Renal cortical epithelial cell (primary cell): ENCODE measurements around the gene GLCE. TPM values are rescaled to one million over a fixed set of nuclear protein-coding genes. Genes with fewer than 3 reads are reported as not detected.

Experiments
- DNase-seq: peaks from one replicate; pipeline ENCODE4 v3.0.0-alpha.2; 2011; ENCODE audit warnings: low read depth
- total RNA-seq: library from RNA; depleted of rRNA; stranded (reverse); fragments of >200 nt; gene quantifications from 2 replicates; pipeline ENCODE4 v1.2.3, GENCODE V29; 2014

The GLCE gene
- total RNA-seq, 1 donor from 2014 or later: 15.9 TPM

GRCh38 chr15:69200832-69201745, 40.7 kb downstream of the GLCE start:
- no peak for DNase-seq

- no peak for DNase-seq
Measured at GRCh38 chr15:69206079-69206478, 45.6 kb downstream of the GLCE start.

- DNase-seq: no peak
Measured at GRCh38 chr15:69209661-69210060, 49.2 kb downstream of the GLCE start.

- DNase-seq: no peak
Measured at GRCh38 chr15:69210574-69210973, 50.1 kb downstream of the GLCE start.

- DNase-seq: no peak
Measured at GRCh38 chr15:69213786-69214185, 53.4 kb downstream of the GLCE start.

GRCh38 chr15:69215314-69216035, 55.0 kb downstream of the GLCE start:
- DNase-seq: no peak

GRCh38 chr15:69217381-69217780, 56.9 kb downstream of the GLCE start:
- DNase-seq: no peak

- DNase-seq: no peak
Measured at GRCh38 chr15:69219690-69220089, 59.3 kb downstream of the GLCE start.

GRCh38 chr15:69222002-69222474, 61.6 kb downstream of the GLCE start:
- DNase-seq: peak; percentile 13

- DNase-seq: no peak
Measured at GRCh38 chr15:69223083-69223813, 62.8 kb downstream of the GLCE start.

GRCh38 chr15:69224383-69224782, 63.9 kb downstream of the GLCE start:
- DNase-seq: peak; percentile 58

GRCh38 chr15:69225355-69226022, 65.1 kb downstream of the GLCE start:
- DNase-seq: peak; percentile 75

GRCh38 chr15:69226023-69226355, 65.6 kb downstream of the GLCE start:
- no peak for DNase-seq

- peak; percentile 13 for DNase-seq
Measured at GRCh38 chr15:69232144-69232543, 71.7 kb downstream of the GLCE start.

- no peak for DNase-seq
Measured at GRCh38 chr15:69232765-69233164, 72.3 kb downstream of the GLCE start.

GRCh38 chr15:69234676-69235075, 74.2 kb downstream of the GLCE start:
- no peak for DNase-seq

- DNase-seq: no peak
Measured at GRCh38 chr15:69236505-69236904, 76.1 kb downstream of the GLCE start.

GRCh38 chr15:69237718-69238117, 77.3 kb downstream of the GLCE start:
- no peak for DNase-seq

GRCh38 chr15:69244798-69245197, 84.4 kb downstream of the GLCE start:
- no peak for DNase-seq

GRCh38 chr15:69253156-69253555, 92.7 kb downstream of the GLCE start:
- peak; percentile 96 for DNase-seq

- peak; percentile 62 for DNase-seq
Measured at GRCh38 chr15:69265347-69265955, 105.0 kb downstream of the GLCE start.
